GM18861 (cell line): Measurements from ENCODE around the gene SH3RF2.
A peak's percentile ranks its signal among the peaks of the same experiment; 100 is the strongest.

Experiments
- ATAC-seq: cut with Tn5 transposase; IDR thresholded peaks from one replicate; pipeline ENCODE4 v1.9.1; 2021; ENCODE audit not compliant: unreplicated experiment

SH3RF2 gene

DNA sequence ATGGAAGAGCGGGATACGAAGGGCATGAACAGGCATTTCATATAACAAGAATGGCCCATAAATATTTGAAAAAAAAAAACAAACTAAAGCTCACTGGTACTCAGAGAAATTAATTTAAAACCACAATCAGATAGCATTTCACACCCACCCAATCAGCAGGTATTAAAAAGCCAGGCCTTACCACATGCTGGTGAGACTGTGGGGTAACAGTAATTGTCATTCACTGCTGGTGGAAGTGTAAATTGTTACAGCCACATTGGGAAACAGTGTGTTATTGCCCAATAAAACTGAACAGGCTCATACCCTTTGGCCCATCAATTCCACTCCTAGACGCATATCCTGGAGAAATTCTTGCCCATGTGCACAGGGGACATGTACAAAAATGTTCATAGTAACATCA lies 103.0 kb downstream of the SH3RF2 start:
- ATAC-seq, result no peak

- no peak for ATAC-seq
Measured at GRCh38 chr5:146040527-146040926, 104.1 kb downstream of the SH3RF2 start.

- ATAC-seq, result peak; percentile 81
Measured at GRCh38 chr5:146041180-146041789, 104.9 kb downstream of the SH3RF2 start.

- ATAC-seq, result no peak
Measured at GRCh38 chr5:146042628-146043279, 106.4 kb downstream of the SH3RF2 start.

- ATAC-seq, result no peak
Measured at GRCh38 chr5:146043722-146044121, 107.3 kb downstream of the SH3RF2 start.

- ATAC-seq, result no peak
Measured at GRCh38 chr5:146047396-146047795, 111.0 kb downstream of the SH3RF2 start.

GRCh38 chr5:146048994-146049703 lies 112.8 kb downstream of the SH3RF2 start:
- no peak for ATAC-seq

DNA sequence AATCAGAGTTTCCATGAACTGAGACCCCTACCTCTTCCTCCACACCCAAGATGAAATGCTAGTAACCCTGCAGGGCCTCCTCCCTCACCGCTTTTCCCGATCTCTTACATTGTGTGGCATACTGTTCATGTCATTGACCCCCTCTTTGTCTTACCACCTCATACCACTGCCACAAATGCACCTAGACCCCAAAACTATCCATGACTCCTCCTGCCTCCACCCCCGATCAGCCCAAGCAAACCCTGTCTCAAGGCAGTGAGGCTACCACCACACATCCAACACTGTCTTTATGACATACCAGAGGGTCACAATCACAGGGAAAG lies 113.3 kb downstream of the SH3RF2 start:
- no peak for ATAC-seq

- no peak for ATAC-seq
Measured at GRCh38 chr5:146050086-146050485, 113.7 kb downstream of the SH3RF2 start.

DNA sequence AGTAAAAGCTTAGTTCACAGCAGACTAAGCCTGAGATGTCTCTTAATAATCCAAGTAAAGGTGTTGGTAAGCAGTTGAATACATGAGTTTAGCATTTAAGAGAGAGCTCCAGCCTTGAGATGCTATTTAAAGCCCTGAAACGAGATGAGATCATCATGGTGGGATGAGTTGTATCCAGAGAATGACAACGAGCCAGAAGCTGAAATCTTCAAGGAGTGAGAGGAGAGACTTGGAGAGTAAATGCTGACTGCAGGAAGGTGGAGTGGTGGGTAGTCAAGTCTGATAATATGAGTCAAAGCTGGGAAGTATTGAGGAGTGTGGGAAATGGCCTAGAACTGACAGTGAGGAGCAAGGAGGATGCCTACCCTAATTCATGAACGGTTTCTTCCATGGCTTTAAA lies 115.3 kb downstream of the SH3RF2 start:
- no peak for ATAC-seq

GRCh38 chr5:146052780-146053179 lies 116.4 kb downstream of the SH3RF2 start:
- ATAC-seq, result no peak

DNA sequence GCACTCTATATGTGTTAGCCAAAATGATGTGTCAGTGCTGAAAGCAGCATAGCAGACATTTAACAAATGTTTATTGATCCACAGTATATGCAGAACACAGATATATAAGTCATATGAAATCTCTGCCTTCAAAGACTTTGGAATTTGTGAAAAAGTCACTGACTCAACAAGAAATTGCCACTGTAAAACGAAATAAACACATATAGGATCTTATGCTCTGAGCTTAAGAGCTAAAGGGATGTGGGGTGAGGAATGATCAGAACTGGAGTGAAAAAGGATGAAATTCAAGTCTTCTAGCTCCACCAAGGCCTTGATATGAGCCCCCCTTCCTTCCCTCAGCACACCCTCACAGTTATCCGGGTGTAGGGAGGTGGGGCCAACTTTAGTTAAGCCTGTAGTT lies 119.1 kb downstream of the SH3RF2 start:
- ATAC-seq, result no peak

GRCh38 chr5:146059460-146060220 lies 123.3 kb downstream of the SH3RF2 start:
- no peak for ATAC-seq

DNA sequence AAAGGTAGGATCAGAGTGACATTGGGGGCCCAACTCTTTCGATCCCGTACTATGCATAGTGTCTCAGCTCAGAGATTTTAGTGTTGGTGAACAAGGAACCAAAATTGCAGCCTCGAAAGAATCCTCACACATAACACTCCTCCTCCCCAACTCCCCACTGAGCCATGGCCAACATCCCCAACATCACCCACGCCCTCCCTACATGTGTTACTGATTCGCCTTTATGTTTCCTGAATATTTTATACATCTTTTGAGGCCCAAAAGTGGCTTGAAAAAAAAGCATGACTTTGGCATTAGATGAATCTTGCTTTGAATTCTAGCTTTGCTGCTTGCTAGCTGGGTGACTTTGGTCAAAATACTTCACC lies 123.8 kb downstream of the SH3RF2 start:
- ATAC-seq, result no peak

DNA sequence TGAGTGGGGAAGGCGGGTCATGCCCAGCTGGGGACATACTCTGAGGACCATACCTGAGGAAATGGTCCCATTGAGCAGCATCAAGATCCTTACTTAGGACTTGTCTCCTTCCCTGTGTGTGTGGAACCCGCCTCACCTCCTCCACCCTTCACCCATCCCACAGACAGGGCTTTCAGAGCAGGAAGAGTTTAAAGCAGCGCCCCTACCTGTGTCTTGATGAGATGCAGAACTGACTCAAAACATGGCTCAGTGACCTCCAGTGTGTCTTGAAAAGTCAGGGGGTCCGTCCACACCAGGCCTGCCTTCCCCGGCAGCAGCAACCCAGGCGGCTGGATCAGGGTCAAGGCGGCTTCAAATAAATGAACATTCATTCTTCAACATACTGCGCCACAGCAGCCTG lies 130.6 kb downstream of the SH3RF2 start:
- no peak for ATAC-seq

DNA sequence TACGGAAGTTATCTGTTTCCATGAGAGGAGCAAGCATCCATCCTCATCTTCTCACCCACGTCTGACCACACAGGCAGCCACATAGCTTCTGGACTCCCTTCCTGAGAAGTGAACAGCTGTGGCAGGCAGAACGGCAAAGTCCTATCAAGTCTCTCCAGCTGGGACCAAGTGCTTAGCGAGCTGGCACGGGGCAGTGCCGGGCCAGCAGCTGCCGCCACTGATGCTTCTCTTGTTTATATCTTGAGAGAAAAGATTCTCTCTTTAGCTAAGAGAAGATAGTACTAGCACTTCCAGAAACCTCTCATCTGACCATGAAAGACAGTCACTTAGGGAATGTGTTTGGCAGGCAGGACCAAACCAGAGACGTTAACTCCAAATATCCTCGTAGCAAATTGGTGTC lies 131.8 kb downstream of the SH3RF2 start:
- no peak for ATAC-seq

GRCh38 chr5:146068977-146069779 lies 132.8 kb downstream of the SH3RF2 start:
- peak; percentile 53 for ATAC-seq

GRCh38 chr5:146069780-146070099 lies 133.4 kb downstream of the SH3RF2 start:
- no peak for ATAC-seq

GRCh38 chr5:146070746-146071145 lies 134.4 kb downstream of the SH3RF2 start:
- ATAC-seq, result no peak

DNA sequence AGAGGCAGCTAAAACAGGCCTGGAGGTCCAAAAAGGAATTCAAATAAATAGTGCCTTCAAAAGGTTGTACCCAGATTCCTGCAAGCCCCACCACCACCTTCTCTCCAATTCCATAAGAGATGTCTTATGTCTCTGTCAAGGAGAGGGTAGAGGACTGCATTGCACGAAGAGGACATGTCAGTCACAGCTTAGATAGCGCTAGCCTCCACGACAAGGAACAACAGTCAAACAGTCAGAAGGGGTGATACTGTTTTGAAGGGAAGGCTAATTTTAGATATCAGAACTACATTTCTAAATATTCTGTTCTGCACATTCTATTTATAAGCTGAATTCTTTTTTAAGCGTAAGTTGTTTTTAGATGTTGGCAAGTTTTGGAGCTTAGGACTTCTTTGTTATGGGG lies 134.8 kb downstream of the SH3RF2 start:
- no peak for ATAC-seq

DNA sequence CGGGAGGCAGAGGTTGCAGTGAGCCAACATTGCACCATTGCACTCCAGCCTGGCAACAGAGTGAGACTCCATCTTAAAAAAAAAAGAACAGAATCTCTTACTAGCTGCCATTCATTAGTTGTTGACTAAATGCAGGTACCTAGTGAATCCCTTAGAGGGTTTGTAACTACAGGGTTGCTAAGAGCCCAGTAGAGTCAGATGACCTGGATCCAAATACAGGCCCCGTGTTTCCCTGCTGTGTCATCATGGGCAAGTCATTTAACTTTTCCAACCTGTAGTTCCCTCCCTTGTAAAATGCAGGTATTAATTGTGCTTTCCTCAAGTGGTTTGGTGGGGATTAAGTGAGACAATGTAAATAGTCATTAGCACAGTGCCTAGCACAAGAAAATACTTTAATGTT lies 136.2 kb downstream of the SH3RF2 start:
- ATAC-seq, result no peak
